Neuron (in vitro differentiated cells): Measurements from ENCODE around the gene SLC39A9.

Experiments
- H2AFZ ChIP-seq: one replicate; pipeline ENCODE4 v1.6.1; 2013; ENCODE audit warnings: low read depth, mild to moderate bottlenecking, inconsistent platforms, low read length, moderate library complexity
- H3K27me3 ChIP-seq: one replicate; pipeline ENCODE4 v1.6.1; 2013; ENCODE audit warnings: low read length; ENCODE audit not compliant: insufficient read depth
- H3K36me3 ChIP-seq: one replicate; pipeline ENCODE4 v1.6.1; 2013; ENCODE audit warnings: low read length; ENCODE audit not compliant: insufficient read depth
- H3K4me1 ChIP-seq: one replicate; pipeline ENCODE4 v1.6.1; 2013; ENCODE audit warnings: low read length; ENCODE audit not compliant: insufficient read depth
- H3K4me3 ChIP-seq: 2 replicates; pipeline ENCODE4 v1.5.1; 2013; ENCODE audit warnings: mild to moderate bottlenecking, low read length, moderate library complexity
- H3K9me3 ChIP-seq: one replicate; pipeline ENCODE4 v1.6.1; 2013; ENCODE audit warnings: low read length

The SLC39A9 gene

GRCh38 chr14:69358233-69358963 lies 40.1 kb upstream of the SLC39A9 start:
- H3K9me3 ChIP-seq, result no peaks in the 10 kb centered on the region
- H2AFZ ChIP-seq, result no peak overlapping the region
- no peaks in the 10 kb centered on the region for H3K4me1 ChIP-seq
- H3K36me3 ChIP-seq, result peaks cover 3% of the 10 kb centered on the region
- H3K27me3 ChIP-seq, result no peaks in the 10 kb centered on the region
- H3K4me3 ChIP-seq, result no peak overlapping the region

- Histone ChIP-seq H3K27me3 (no peaks in the 10 kb centered on the region), H3K4me3 (no peak overlapping the region), H3K36me3 (no peaks in the 10 kb centered on the region), H2AFZ (no peak overlapping the region), H3K9me3 (no peaks in the 10 kb centered on the region), H3K4me1 (no peaks in the 10 kb centered on the region)
Measured at GRCh38 chr14:69358966-69359365, 39.5 kb upstream of the SLC39A9 start.

- no peaks in the 10 kb centered on the region for H3K4me1 ChIP-seq
- H3K27me3 ChIP-seq, result no peaks in the 10 kb centered on the region
- no peak overlapping the region for H3K4me3 ChIP-seq
- H3K36me3 ChIP-seq, result no peaks in the 10 kb centered on the region
- no peak overlapping the region for H2AFZ ChIP-seq
- no peaks in the 10 kb centered on the region for H3K9me3 ChIP-seq
Measured at GRCh38 chr14:69360438-69361108, 37.9 kb upstream of the SLC39A9 start.

GRCh38 chr14:69363055-69363454 lies 35.4 kb upstream of the SLC39A9 start:
- Histone ChIP-seq H3K36me3 (no peaks in the 10 kb centered on the region), H3K9me3 (no peaks in the 10 kb centered on the region), H3K27me3 (no peaks in the 10 kb centered on the region), H2AFZ (no peak overlapping the region), H3K4me3 (no peak overlapping the region), H3K4me1 (no peaks in the 10 kb centered on the region)

GRCh38 chr14:69363964-69364363 lies 34.5 kb upstream of the SLC39A9 start:
- Histone ChIP-seq H3K36me3 (no peaks in the 10 kb centered on the region), H3K4me1 (no peaks in the 10 kb centered on the region), H3K9me3 (no peaks in the 10 kb centered on the region)

GRCh38 chr14:69364378-69364777 lies 34.1 kb upstream of the SLC39A9 start:
- Histone ChIP-seq H3K4me3 (no peak overlapping the region), H3K9me3 (no peaks in the 10 kb centered on the region), H2AFZ (no peak overlapping the region), H3K27me3 (no peaks in the 10 kb centered on the region), H3K36me3 (no peaks in the 10 kb centered on the region), H3K4me1 (no peaks in the 10 kb centered on the region)

More at GRCh38 chr14:69363964-69364363, 34.5 kb upstream of the SLC39A9 start:
- no peaks in the 10 kb centered on the region for H3K27me3 ChIP-seq
- no peak overlapping the region for H3K4me3 ChIP-seq
- no peak overlapping the region for H2AFZ ChIP-seq

GRCh38 chr14:69366069-69366468 lies 32.4 kb upstream of the SLC39A9 start:
- Histone ChIP-seq H3K27me3 (no peaks in the 10 kb centered on the region), H3K36me3 (no peaks in the 10 kb centered on the region), H3K4me3 (no peak overlapping the region)

GRCh38 chr14:69366761-69367160 lies 31.7 kb upstream of the SLC39A9 start:
- Histone ChIP-seq H3K4me3 (no peak overlapping the region), H3K36me3 (no peaks in the 10 kb centered on the region), H3K4me1 (no peaks in the 10 kb centered on the region), H2AFZ (no peak overlapping the region), H3K9me3 (no peaks in the 10 kb centered on the region), H3K27me3 (no peaks in the 10 kb centered on the region)

More at GRCh38 chr14:69366069-69366468, 32.4 kb upstream of the SLC39A9 start:
- Histone ChIP-seq H3K4me1 (no peaks in the 10 kb centered on the region), H2AFZ (no peak overlapping the region), H3K9me3 (no peaks in the 10 kb centered on the region)

- Histone ChIP-seq H3K9me3 (no peaks in the 10 kb centered on the region), H3K36me3 (peaks cover 6% of the 10 kb centered on the region), H2AFZ (no peak overlapping the region), H3K4me1 (no peaks in the 10 kb centered on the region), H3K27me3 (no peaks in the 10 kb centered on the region), H3K4me3 (no peak overlapping the region)
Measured at GRCh38 chr14:69368381-69368780, 30.1 kb upstream of the SLC39A9 start.

- Histone ChIP-seq H2AFZ (no peak overlapping the region), H3K4me1 (no peaks in the 10 kb centered on the region), H3K9me3 (peaks cover 3% of the 10 kb centered on the region), H3K4me3 (no peak overlapping the region), H3K36me3 (peaks cover 13% of the 10 kb centered on the region), H3K27me3 (no peaks in the 10 kb centered on the region)
Measured at GRCh38 chr14:69370061-69370460, 28.4 kb upstream of the SLC39A9 start.

- no peaks in the 10 kb centered on the region for H3K4me1 ChIP-seq
- H3K27me3 ChIP-seq, result no peaks in the 10 kb centered on the region
- no peak overlapping the region for H2AFZ ChIP-seq
- H3K4me3 ChIP-seq, result no peak overlapping the region
- H3K36me3 ChIP-seq, result peaks cover 26% of the 10 kb centered on the region
- peaks cover 12% of the 10 kb centered on the region for H3K9me3 ChIP-seq
Measured at GRCh38 chr14:69372146-69372545, 26.3 kb upstream of the SLC39A9 start.

GRCh38 chr14:69373104-69373503 lies 25.4 kb upstream of the SLC39A9 start:
- H3K4me1 ChIP-seq, result no peaks in the 10 kb centered on the region
- no peak overlapping the region for H3K4me3 ChIP-seq
- no peak overlapping the region for H2AFZ ChIP-seq
- H3K36me3 ChIP-seq, result peaks cover 35% of the 10 kb centered on the region
- H3K27me3 ChIP-seq, result no peaks in the 10 kb centered on the region
- H3K9me3 ChIP-seq, result peaks cover 12% of the 10 kb centered on the region

GRCh38 chr14:69374235-69374634 lies 24.3 kb upstream of the SLC39A9 start:
- Histone ChIP-seq H2AFZ (no peak overlapping the region), H3K27me3 (no peaks in the 10 kb centered on the region), H3K36me3 (peaks cover 42% of the 10 kb centered on the region), H3K9me3 (peaks cover 12% of the 10 kb centered on the region), H3K4me3 (no peak overlapping the region), H3K4me1 (no peaks in the 10 kb centered on the region)
